HepG2 (cell line): Measurements from ENCODE around the gene TNK1. TPM values are rescaled to one million over a fixed set of nuclear protein-coding genes. Genes with fewer than 3 reads are reported as not detected.
A peak's percentile ranks its signal among the peaks of the same experiment; 100 is the strongest.
"Not testable (repeated sequence)": the region's sequence is repeated elsewhere in the genome, so short reads cannot be mapped to it uniquely, and the experiment has no call there.

Experiments
- ATAC-seq: fragments of 200-7000 bp; cut with Tn5 transposase; 3 replicates; pipeline ENCODE4 v1.9.1; 2020; ENCODE audit warnings: mild to moderate bottlenecking, moderate library complexity
- BruUV-seq: library from RNA; stranded (reverse); fragments of 400-500 nt; replicated peaks from 2 replicates; lab custom pipeline; 2021; lab: Mats Ljungman, UMichigan
- CTCF ChIA-PET: fragments of 300-600 bp; formaldehyde crosslinking; extraction: SDS; loops from one replicate; lab custom pipeline; 2021; ENCODE audit warnings: low total read pairs, inconsistent platforms, low intra/inter-chr PET ratio; lab: Yijun Ruan, JAX
- POLR2A ChIA-PET: fragments of 350-600 bp; sonication (Branson Sonifier 250); formaldehyde crosslinking; loops from one replicate; lab custom pipeline; 2020; ENCODE audit warnings: antibody characterized with exemption, inconsistent platforms; lab: Yijun Ruan, JAX
- DNase-seq: peaks from one replicate; pipeline ENCODE4 v3.0.0-alpha.2; 2015; ENCODE audit warnings: low spot score
- FAIRE-seq: peaks from 3 replicates; lab custom pipeline; 2011; peaks lifted over from hg19 to GRCh38; lab: Jason Lieb, UNC
- H2AFZ ChIP-seq: one replicate; pipeline ENCODE4 v1.6.1; 2011; ENCODE audit warnings: low read length, inconsistent platforms
- H3K27ac ChIP-seq: fragments of 300-600 bp; 3 replicates; pipeline ENCODE4 v1.8.0; 2011; ENCODE audit warnings: mixed run types, mild to moderate bottlenecking, mixed read lengths, low read length, inconsistent platforms; ENCODE audit not compliant: insufficient read depth; ENCODE audit errors: extremely low read length
- H3K27me3 ChIP-seq, 2 experiments: fragments of 200-600 bp in 1 of 2; 2 replicates in 1 of 2; 3 replicates in 1 of 2; pipeline versions ENCODE4 v1.6.0 to v1.8.0; 2011; ENCODE audit warnings: low read length in 2 of 2, mild to moderate bottlenecking in 2 of 2, moderate library complexity in 2 of 2, inconsistent platforms in 1 of 2; ENCODE audit not compliant: insufficient read depth in 2 of 2, control insufficient read depth in 1 of 2
- H3K36me3 ChIP-seq, 2 experiments: fragments of 200-600 bp in 1 of 2; replicated peaks in 1 of 2; 2 replicates in 1 of 2; 3 replicates in 1 of 2; pipeline versions ENCODE4 v1.5.1 to v1.8.0; 2011; ENCODE audit warnings: low read length in 2 of 2, inconsistent platforms in 1 of 2; ENCODE audit not compliant: insufficient read depth in 2 of 2, control insufficient read depth in 1 of 2
- H3K4me1 ChIP-seq: 2 replicates; pipeline ENCODE4 v1.5.1; 2012; ENCODE audit warnings: low read length, inconsistent platforms; ENCODE audit not compliant: insufficient read depth
- H3K4me2 ChIP-seq: 2 replicates; pipeline ENCODE4 v1.6.0; 2011; ENCODE audit warnings: low read depth, low read length, inconsistent platforms
- H3K4me3 ChIP-seq, 3 experiments: fragments of 200-600 bp in 1 of 3; sonication (generic), shearing (Covaris generic) in 1 of 3; replicated peaks in 1 of 3; 2 replicates each; pipeline ENCODE4 v1.5.1; 2011 to 2016; ENCODE audit warnings: low read length in 3 of 3, inconsistent platforms in 2 of 3, low read depth in 2 of 3, mild to moderate bottlenecking in 2 of 3, control low read depth in 1 of 3, mixed read lengths in 1 of 3; ENCODE audit not compliant: insufficient read depth in 1 of 3
- H3K79me2 ChIP-seq: one replicate; pipeline ENCODE4 v1.6.1; 2011; ENCODE audit warnings: low read length, inconsistent platforms; ENCODE audit not compliant: insufficient read depth
- H3K9ac ChIP-seq: 2 replicates; pipeline ENCODE4 v1.6.0; 2011; ENCODE audit warnings: mild to moderate bottlenecking, low read depth, low read length, inconsistent platforms; ENCODE audit not compliant: insufficient read depth
- H3K9me3 ChIP-seq: 2 replicates; pipeline ENCODE4 v1.5.1; 2012; ENCODE audit warnings: mild to moderate bottlenecking, low read length
- H4K20me1 ChIP-seq: 2 replicates; pipeline ENCODE4 v1.6.0; 2011; ENCODE audit warnings: inconsistent platforms, mild to moderate bottlenecking, low read length, moderate library complexity; ENCODE audit not compliant: insufficient read depth
- FOSL2 ChIP-seq: sonication (generic); formaldehyde crosslinking; IDR thresholded peaks from 2 replicates; pipeline ENCODE4 v1.4.0; 2020; ENCODE audit warnings: missing genetic modification reagents
- HNF4A ChIP-seq: sonication (generic); formaldehyde crosslinking; IDR thresholded peaks from 2 replicates; pipeline ENCODE4 v1.4.0; 2020; ENCODE audit warnings: missing genetic modification reagents
- KAT8 ChIP-seq: IDR thresholded peaks from 2 replicates; pipeline ENCODE4 v1.6.1; 2016; ENCODE audit warnings: missing genetic modification reagents, missing compliant biosample characterization
- KMT2B ChIP-seq: IDR thresholded peaks from 2 replicates; pipeline ENCODE4 v1.6.1; 2016; ENCODE audit warnings: missing genetic modification reagents, missing compliant biosample characterization
- LCORL ChIP-seq, 2 experiments: fragments of 450-650 bp in 1 of 2; sonication (generic) in 1 of 2; formaldehyde crosslinking in 1 of 2; IDR thresholded peaks; 2 replicates each; pipeline versions ENCODE4 v1.5.0 to v1.6.1; 2017 to 2020; ENCODE audit warnings: antibody characterized with exemption in 1 of 2, missing genetic modification reagents in 1 of 2
- NFE2 ChIP-seq: sonication (generic); formaldehyde crosslinking; IDR thresholded peaks from 2 replicates; pipeline ENCODE4 v1.4.0; 2020; ENCODE audit warnings: missing genetic modification reagents
- RBM22 ChIP-seq: fragments of 200-400 bp; formaldehyde crosslinking; optimal IDR thresholded peaks from 2 replicates; pipeline ENCODE3; 2017; ENCODE audit warnings: mild to moderate bottlenecking, low read length, moderate library complexity
- TEAD3 ChIP-seq: optimal IDR thresholded peaks from 2 replicates; pipeline ENCODE3; 2016; ENCODE audit warnings: borderline replicate concordance
- ZFX ChIP-seq: sonication (generic); formaldehyde crosslinking; IDR thresholded peaks from 2 replicates; pipeline ENCODE4 v1.4.0; 2020; ENCODE audit warnings: mild to moderate bottlenecking, low read depth, missing genetic modification reagents, moderate library complexity
- ZNF577 ChIP-seq: sonication (generic); formaldehyde crosslinking; IDR thresholded peaks from 2 replicates; pipeline ENCODE4 v1.4.0; 2020; ENCODE audit warnings: mild to moderate bottlenecking, low read depth, missing genetic modification reagents, borderline replicate concordance
- WGBS: methylation state at CpG from one replicate; pipeline ENCODE4 v1.1.6; 2017; ENCODE audit warnings: low lambda C conversion rate; 5-methylcytosine and 5-hydroxymethylcytosine counted together
- in situ Hi-C: cut with HindIII; loops from 2 replicates; pipeline ENCODE4 v1.10.0; 2017; ENCODE audit warnings: low pct_unique_long_range_greater_than_20kb; ENCODE audit not compliant: extremely low pct_ligation_motif_present
- intact Hi-C: fragments of 100-400 bp; cut with micrococcal nuclease; formaldehyde crosslinking; loops from one replicate; pipeline ENCODE4 v1.10.0; 2022; ENCODE audit not compliant: unreplicated experiment
- polyA plus RNA-seq, 8 experiments: library from polyadenylated mRNA; depleted of rRNA in 3 of 8; stranded (reverse) in 7 of 8; unstranded in 1 of 8; fragments of >200 nt; fragmentation: Illumina TruSeq in 4 of 8; extraction: Trizol in 4 of 8; gene quantifications; 2 replicates each; pipeline versions ENCODE4 v1.2.1 to v1.2.3, GENCODE V29; 2011 to 2016; ENCODE audit warnings: low read depth in 4 of 8, missing spikeins in 1 of 8, mixed read lengths in 1 of 8; ENCODE audit not compliant: insufficient read depth in 1 of 8
- total RNA-seq, 5 experiments: library from RNA; depleted of rRNA; stranded (reverse); fragments of >200 nt; fragmentation: Illumina TruSeq; extraction: Trizol; gene quantifications; 2 replicates each; pipeline ENCODE4 v1.2.3, GENCODE V29; 2016; ENCODE audit warnings: low read depth in 1 of 5
- TF ChIP-seq, protein P1 (sequence below): sonication (generic); formaldehyde crosslinking; IDR thresholded peaks from 2 replicates; pipeline ENCODE4 v1.4.0; 2020; ENCODE audit warnings: missing genetic modification reagents
- TF ChIP-seq, protein P2 (sequence below): sonication (generic); formaldehyde crosslinking; IDR thresholded peaks from 2 replicates; pipeline ENCODE4 v1.5.0; 2020; ENCODE audit warnings: mild to moderate bottlenecking, missing genetic modification reagents

The TNK1 gene
- total and polyA plus RNA-seq, 2 of the 13 experiments (the other 11 are each of a cell fraction or from before 2014, with no cell fraction given): 2.0 to 3.5 TPM

DNA sequence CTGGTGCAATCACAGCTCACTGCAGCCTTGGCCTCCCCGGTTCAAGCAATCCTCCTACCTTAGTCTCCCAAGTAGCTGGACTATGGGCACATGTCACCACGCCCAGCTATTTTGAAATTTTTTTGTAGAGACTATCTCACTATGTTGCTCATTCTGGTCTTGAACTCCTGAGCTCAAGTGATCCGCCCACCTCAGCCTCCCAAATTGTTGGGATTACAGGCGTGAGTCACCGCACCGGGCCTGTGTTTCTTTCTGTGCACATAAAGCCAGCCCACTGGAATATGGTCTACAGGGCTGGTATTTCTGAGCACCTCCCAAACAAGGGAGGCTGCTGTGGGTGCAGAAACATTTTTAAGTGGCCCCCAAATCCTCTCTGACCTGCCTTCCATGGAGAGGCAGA is 17.6 kb upstream of the TNK1 start:
- ATAC-seq (peak; percentile 83), DNase-seq (peak; percentile 69), FAIRE-seq (peak; percentile 74)
- TF ChIP-seq, protein P1, sequence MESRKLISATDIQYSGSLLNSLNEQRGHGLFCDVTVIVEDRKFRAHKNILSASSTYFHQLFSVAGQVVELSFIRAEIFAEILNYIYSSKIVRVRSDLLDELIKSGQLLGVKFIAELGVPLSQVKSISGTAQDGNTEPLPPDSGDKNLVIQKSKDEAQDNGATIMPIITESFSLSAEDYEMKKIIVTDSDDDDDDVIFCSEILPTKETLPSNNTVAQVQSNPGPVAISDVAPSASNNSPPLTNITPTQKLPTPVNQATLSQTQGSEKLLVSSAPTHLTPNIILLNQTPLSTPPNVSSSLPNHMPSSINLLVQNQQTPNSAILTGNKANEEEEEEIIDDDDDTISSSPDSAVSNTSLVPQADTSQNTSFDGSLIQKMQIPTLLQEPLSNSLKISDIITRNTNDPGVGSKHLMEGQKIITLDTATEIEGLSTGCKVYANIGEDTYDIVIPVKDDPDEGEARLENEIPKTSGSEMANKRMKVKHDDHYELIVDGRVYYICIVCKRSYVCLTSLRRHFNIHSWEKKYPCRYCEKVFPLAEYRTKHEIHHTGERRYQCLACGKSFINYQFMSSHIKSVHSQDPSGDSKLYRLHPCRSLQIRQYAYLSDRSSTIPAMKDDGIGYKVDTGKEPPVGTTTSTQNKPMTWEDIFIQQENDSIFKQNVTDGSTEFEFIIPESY (CRISPR knock-in tag): no peak
- TF ChIP-seq ZNF577 (CRISPR knock-in tag) (no peak), HNF4A (CRISPR knock-in tag) (0 out of 2 replicates have a peak, but pooled peaks have one; percentile 21), NFE2 (CRISPR knock-in tag) (no peak), RBM22 (no peak), KMT2B (CRISPR knock-in tag) (no peak), TEAD3 (CRISPR knock-in tag) (peak; percentile 12), KAT8 (CRISPR knock-in tag) (no peak), FOSL2 (CRISPR knock-in tag) (peak; percentile 69), LCORL (IDR thresholded peaks at IDR 0.05) (0 out of 2 replicates have a peak, but pooled peaks have one; percentile 24), LCORL (CRISPR knock-in tag; IDR thresholded peaks at IDR 0.05) (no peak), ZFX (CRISPR knock-in tag) (0 out of 2 replicates have a peak, but pooled peaks have one; percentile 16)
- TF ChIP-seq, protein P2, sequence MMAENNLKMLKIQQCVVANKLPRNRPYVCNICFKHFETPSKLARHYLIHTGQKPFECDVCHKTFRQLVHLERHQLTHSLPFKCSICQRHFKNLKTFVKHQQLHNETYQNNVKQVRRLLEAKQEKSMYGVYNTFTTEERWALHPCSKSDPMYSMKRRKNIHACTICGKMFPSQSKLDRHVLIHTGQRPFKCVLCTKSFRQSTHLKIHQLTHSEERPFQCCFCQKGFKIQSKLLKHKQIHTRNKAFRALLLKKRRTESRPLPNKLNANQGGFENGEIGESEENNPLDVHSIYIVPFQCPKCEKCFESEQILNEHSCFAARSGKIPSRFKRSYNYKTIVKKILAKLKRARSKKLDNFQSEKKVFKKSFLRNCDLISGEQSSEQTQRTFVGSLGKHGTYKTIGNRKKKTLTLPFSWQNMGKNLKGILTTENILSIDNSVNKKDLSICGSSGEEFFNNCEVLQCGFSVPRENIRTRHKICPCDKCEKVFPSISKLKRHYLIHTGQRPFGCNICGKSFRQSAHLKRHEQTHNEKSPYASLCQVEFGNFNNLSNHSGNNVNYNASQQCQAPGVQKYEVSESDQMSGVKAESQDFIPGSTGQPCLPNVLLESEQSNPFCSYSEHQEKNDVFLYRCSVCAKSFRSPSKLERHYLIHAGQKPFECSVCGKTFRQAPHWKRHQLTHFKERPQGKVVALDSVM (CRISPR knock-in tag): peak; percentile 83
- Histone ChIP-seq H3K4me2 (no peak overlapping the region), H3K36me3 (no peaks in the 10 kb centered on the region), H3K4me1 (peaks cover 14% of the 10 kb centered on the region), H3K79me2 (no peaks in the 10 kb centered on the region), H3K4me3 (no peak overlapping the region), H3K9ac (no peak overlapping the region), H2AFZ (no peak overlapping the region), H3K9me3 (no peaks in the 10 kb centered on the region), H3K27me3 (peaks cover 0 to 8% of the 10 kb centered on the region in 2 experiments; a peak in 2 of 5 replicates), H4K20me1 (no peaks in the 10 kb centered on the region), H3K27ac (no peak overlapping the region)
- no TSS peak for BruUV-seq
- ChIA-PET CTCF (no interaction called here), POLR2A (interaction anchor here (1.0 to 1.5 kb wide), 3 partner anchors 41 to 82 kb away, joined by 3 to 7 read pairs (median 6); partner anchors contain the start of genes TMEM102 and TMEM256)
- intact Hi-C loops: no loop called here
- WGBS: 1% methylated on average over 6 of the region's 6 CpGs
- in situ Hi-C loops: no loop called here

DNA sequence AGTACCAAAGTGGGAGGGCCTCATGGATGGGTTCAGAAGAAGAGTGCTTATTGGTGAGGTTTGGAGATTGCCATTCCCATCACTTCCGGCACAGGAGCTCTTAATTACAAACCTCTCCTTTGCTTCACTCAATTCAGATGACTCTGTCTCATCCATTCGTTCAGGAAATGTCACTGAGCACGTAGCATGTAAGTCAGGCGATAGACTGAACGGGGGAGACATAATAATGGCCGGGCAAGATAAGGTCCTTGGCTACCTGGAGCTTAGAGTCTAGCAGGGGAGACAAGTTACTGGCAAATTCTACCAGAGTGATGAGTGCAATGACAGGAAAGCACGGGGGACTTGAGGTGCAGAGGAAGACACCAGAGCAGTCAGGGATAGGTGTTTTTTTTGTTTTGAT is 14.9 kb upstream of the TNK1 start:
- H3K4me2 ChIP-seq, H3K9me3 ChIP-seq, BruUV-seq, ATAC-seq, H3K9ac ChIP-seq, intact Hi-C loops, H4K20me1 ChIP-seq, POLR2A ChIA-PET, H2AFZ ChIP-seq, H3K27ac ChIP-seq, H3K79me2 ChIP-seq, H3K4me3 ChIP-seq, FAIRE-seq, DNase-seq, CTCF ChIA-PET, H3K36me3 ChIP-seq, in situ Hi-C loops: not testable (repeated sequence)
- 57% methylated on average over 7 of the region's 7 CpGs for WGBS
- Histone ChIP-seq H3K4me1 (peaks cover 23% of the 10 kb centered on the region), H3K27me3 (peaks cover 0 to 14% of the 10 kb centered on the region in 2 experiments; a peak in 3 of 5 replicates)
